HCT116 (cell line): Measurements from ENCODE around the gene FAM135A. TPM values are rescaled to one million over a fixed set of nuclear protein-coding genes. Genes with fewer than 3 reads are reported as not detected.
A peak's percentile ranks its signal among the peaks of the same experiment; 100 is the strongest.

Experiments used
- ATAC-seq: fragments of 200-7000 bp; cut with Tn5 transposase; 2 replicates; pipeline ENCODE4 v1.9.1; 2020; ENCODE audit warnings: mild to moderate bottlenecking, moderate library complexity
- BruUV-seq: library from RNA; stranded (reverse); fragments of 400-500 nt; replicated peaks from 2 replicates; lab custom pipeline; 2021; lab: Mats Ljungman, UMichigan
- CTCF ChIA-PET: fragments of 300-600 bp; sonication (Branson Sonifier 250); formaldehyde crosslinking; loops from one replicate; lab custom pipeline; 2021; ENCODE audit warnings: antibody characterized with exemption; lab: Charles Lee
- POLR2A ChIA-PET: fragments of 300-600, 350-600 bp; sonication (Branson Sonifier 250); formaldehyde crosslinking; loops from one replicate; lab custom pipeline; 2021; ENCODE audit warnings: antibody characterized with exemption; lab: Charles Lee
- RAD21 ChIA-PET, 2 experiments: fragments of 300-600 bp; sonication (Branson Sonifier 250); formaldehyde crosslinking; loops; one replicate each; lab custom pipeline; 2023; ENCODE audit warnings: low total read pairs in 2 of 2; ENCODE audit not compliant: uncharacterized antibody in 2 of 2, unreplicated experiment in 2 of 2, low non-redundant PET in 1 of 2; lab: Charles Lee
- DNase-seq: peaks from one replicate; pipeline ENCODE4 v3.0.0-alpha.2; 2010; ENCODE audit warnings: low read depth, low spot score
- H2AFZ ChIP-seq: fragments of 200-600 bp; shearing (Covaris generic), sonication (generic); 2 replicates; pipeline ENCODE4 v1.6.1; 2017; ENCODE audit warnings: low read depth, mixed run types, mixed read lengths, antibody characterized with exemption, low read length; ENCODE audit not compliant: poor library complexity, severe bottlenecking
- H3K27ac ChIP-seq: 2 replicates; pipeline ENCODE4 v1.5.1; 2012; ENCODE audit warnings: low read depth, low read length
- H3K27me3 ChIP-seq: fragments of 200-600 bp; sonication (generic); 2 replicates; pipeline ENCODE4 v1.6.1; 2016; ENCODE audit warnings: mixed run types, low read length, mixed read lengths; ENCODE audit not compliant: insufficient read depth
- H3K36me3 ChIP-seq, 2 experiments: fragments of 200-500 bp in 1 of 2; fragments of 200-600 bp in 1 of 2; sonication (Bioruptor generic) in 1 of 2; sonication (generic) in 1 of 2; 2 replicates each; pipeline versions ENCODE4 v1.5.1 to v1.6.1; 2014 to 2016; ENCODE audit warnings: low read length in 2 of 2, inconsistent platforms in 1 of 2, mixed read lengths in 1 of 2, mixed run types in 1 of 2; ENCODE audit not compliant: insufficient read depth in 2 of 2, control insufficient read depth in 1 of 2
- H3K4me1 ChIP-seq, 2 experiments: fragments of 200-600 bp in 1 of 2; sonication (generic) in 1 of 2; 2 replicates each; pipeline versions ENCODE4 v1.5.1 to v1.6.1; 2012 to 2017; ENCODE audit warnings: low read length in 2 of 2, inconsistent platforms in 1 of 2, mild to moderate bottlenecking in 1 of 2, mixed read lengths in 1 of 2, mixed run types in 1 of 2, moderate library complexity in 1 of 2; ENCODE audit not compliant: insufficient read depth in 2 of 2, control insufficient read depth in 1 of 2
- H3K4me2 ChIP-seq: fragments of 200-600 bp; sonication (generic); 2 replicates; pipeline ENCODE4 v1.6.1; 2017; ENCODE audit warnings: mixed run types, low read length, mixed read lengths
- H3K4me3 ChIP-seq, 2 experiments: fragments of 200-600 bp in 1 of 2; sonication (generic) in 1 of 2; replicated peaks in 1 of 2; 2 replicates each; pipeline ENCODE4 v1.5.1; 2011 to 2016; ENCODE audit warnings: low read length in 2 of 2, control low read depth in 1 of 2, low read depth in 1 of 2, mild to moderate bottlenecking in 1 of 2, mixed read lengths in 1 of 2, mixed run types in 1 of 2
- H3K79me2 ChIP-seq: fragments of 200-600 bp; sonication (generic); 2 replicates; pipeline ENCODE4 v1.6.1; 2017; ENCODE audit warnings: mild to moderate bottlenecking, mixed run types, low read length, moderate library complexity, mixed read lengths; ENCODE audit not compliant: insufficient read depth
- H3K9ac ChIP-seq: fragments of 200-600 bp; sonication (generic); 2 replicates; pipeline ENCODE4 v1.6.1; 2016; ENCODE audit warnings: low read length, mixed read lengths
- H3K9me2 ChIP-seq: fragments of 200-600 bp; sonication (generic), shearing (Covaris generic); 2 replicates; pipeline ENCODE4 v1.6.1; 2017; ENCODE audit warnings: mixed run types, mild to moderate bottlenecking, moderate library complexity; ENCODE audit not compliant: insufficient read depth
- H3K9me3 ChIP-seq, 2 experiments: fragments of 200-500 bp in 1 of 2; fragments of 200-600 bp in 1 of 2; sonication (Bioruptor generic) in 1 of 2; sonication (generic) in 1 of 2; 2 replicates each; pipeline ENCODE4 v1.6.1; 2014 to 2017; ENCODE audit warnings: low read length in 2 of 2, mixed read lengths in 2 of 2, inconsistent platforms in 1 of 2, low read depth in 1 of 2, mild to moderate bottlenecking in 1 of 2, mixed run types in 1 of 2, moderate library complexity in 1 of 2; ENCODE audit not compliant: control insufficient read depth in 1 of 2, insufficient read depth in 1 of 2
- H4K20me1 ChIP-seq: fragments of 200-600 bp; sonication (generic), shearing (Covaris generic); 2 replicates; pipeline ENCODE4 v1.6.1; 2017; ENCODE audit warnings: mixed run types, mild to moderate bottlenecking, moderate library complexity; ENCODE audit not compliant: insufficient read depth
- CEBPB ChIP-seq: IDR thresholded peaks from 2 replicates; pipeline ENCODE4 v1.6.1; 2012; ENCODE audit warnings: low read depth
- EGR1 ChIP-seq: IDR thresholded peaks from 2 replicates; pipeline ENCODE4 v1.6.1; 2012; ENCODE audit warnings: low read depth
- ELF1 ChIP-seq: IDR thresholded peaks from 2 replicates; pipeline ENCODE4 v1.6.1; 2012; ENCODE audit warnings: low read depth, borderline replicate concordance
- EZH2phosphoT487 ChIP-seq: fragments of 200-600 bp; IDR thresholded peaks from 2 replicates; pipeline ENCODE4 v1.6.1; 2018; ENCODE audit warnings: antibody characterized with exemption, borderline replicate concordance
- FOSL1 ChIP-seq: IDR thresholded peaks from 2 replicates; pipeline ENCODE4 v1.6.1; 2012; ENCODE audit warnings: low read depth
- JUND ChIP-seq: IDR thresholded peaks from 2 replicates; pipeline ENCODE4 v1.6.1; 2012
- POLR2A ChIP-seq: IDR thresholded peaks from 2 replicates; pipeline ENCODE4 v1.7.0; 2011; ENCODE audit warnings: borderline replicate concordance; ENCODE audit not compliant: insufficient read depth, insufficient read length; ENCODE audit errors: extremely low read depth
- POLR2AphosphoS5 ChIP-seq: IDR thresholded peaks from 2 replicates; pipeline ENCODE4 v1.6.1; 2011; ENCODE audit warnings: mild to moderate bottlenecking, low read depth, low read length, moderate library complexity
- RAD21 ChIP-seq: IDR thresholded peaks from 2 replicates; pipeline ENCODE4 v1.6.1; 2012; ENCODE audit warnings: low read depth, mild to moderate bottlenecking
- SIN3A ChIP-seq: IDR thresholded peaks from 2 replicates; pipeline ENCODE4 v1.6.1; 2012; ENCODE audit warnings: low read depth
- SP1 ChIP-seq: IDR thresholded peaks from 2 replicates; pipeline ENCODE4 v1.6.1; 2012; ENCODE audit warnings: low read depth
- YY1 ChIP-seq: IDR thresholded peaks from 2 replicates; pipeline ENCODE4 v1.6.1; 2011; ENCODE audit warnings: low read length, low read depth, moderate library complexity, mild to moderate bottlenecking; ENCODE audit not compliant: insufficient replicate concordance; ENCODE audit errors: extremely low read depth
- ZFX ChIP-seq: fragments of 450-650 bp; IDR thresholded peaks from 2 replicates; pipeline ENCODE4 v1.6.1; 2017
- ZNF274 ChIP-seq: fragments of 200-500 bp; sonication (Bioruptor generic); IDR thresholded peaks from 2 replicates; pipeline ENCODE4 v1.6.1; 2014; ENCODE audit warnings: mild to moderate bottlenecking, low read depth, low read length, inconsistent platforms
- intact Hi-C: fragments of 100-400 bp; cut with micrococcal nuclease; formaldehyde crosslinking; loops from 2 replicates; pipeline ENCODE4 v1.10.0; 2022
- total RNA-seq: library from RNA; stranded (reverse); gene quantifications from one replicate; pipeline ENCODE4 v1.2.1, GENCODE V29; 2021; ENCODE audit not compliant: unreplicated experiment
- TF ChIP-seq, protein P1 (sequence below), 3 experiments: fragments of 200-600 bp in 1 of 3; sonication (generic) in 1 of 3; IDR thresholded peaks in 2 of 3; conservative IDR thresholded peaks in 1 of 3; 2 replicates each; pipeline ENCODE4 v1.5.1; 2012 to 2017; ENCODE audit warnings: low read depth in 2 of 3, low read length in 2 of 3, antibody characterized with exemption in 1 of 3, borderline replicate concordance in 1 of 3, control low read depth in 1 of 3, mild to moderate bottlenecking in 1 of 3, mixed read lengths in 1 of 3, mixed run types in 1 of 3, moderate library complexity in 1 of 3; ENCODE audit not compliant: insufficient read depth in 1 of 3
- TF ChIP-seq, protein P2 (sequence below): IDR thresholded peaks from 2 replicates; pipeline ENCODE4 v1.6.1; 2011; ENCODE audit warnings: mild to moderate bottlenecking, low read length, moderate library complexity; ENCODE audit not compliant: insufficient replicate concordance; ENCODE audit errors: extremely low read depth
- TF ChIP-seq, protein P3 (sequence below): IDR thresholded peaks from 2 replicates; pipeline ENCODE4 v1.6.1; 2012; ENCODE audit warnings: low read depth

The FAM135A gene
- total RNA-seq, 1 experiment from 2014 or later, result 20.8 TPM

DNA sequence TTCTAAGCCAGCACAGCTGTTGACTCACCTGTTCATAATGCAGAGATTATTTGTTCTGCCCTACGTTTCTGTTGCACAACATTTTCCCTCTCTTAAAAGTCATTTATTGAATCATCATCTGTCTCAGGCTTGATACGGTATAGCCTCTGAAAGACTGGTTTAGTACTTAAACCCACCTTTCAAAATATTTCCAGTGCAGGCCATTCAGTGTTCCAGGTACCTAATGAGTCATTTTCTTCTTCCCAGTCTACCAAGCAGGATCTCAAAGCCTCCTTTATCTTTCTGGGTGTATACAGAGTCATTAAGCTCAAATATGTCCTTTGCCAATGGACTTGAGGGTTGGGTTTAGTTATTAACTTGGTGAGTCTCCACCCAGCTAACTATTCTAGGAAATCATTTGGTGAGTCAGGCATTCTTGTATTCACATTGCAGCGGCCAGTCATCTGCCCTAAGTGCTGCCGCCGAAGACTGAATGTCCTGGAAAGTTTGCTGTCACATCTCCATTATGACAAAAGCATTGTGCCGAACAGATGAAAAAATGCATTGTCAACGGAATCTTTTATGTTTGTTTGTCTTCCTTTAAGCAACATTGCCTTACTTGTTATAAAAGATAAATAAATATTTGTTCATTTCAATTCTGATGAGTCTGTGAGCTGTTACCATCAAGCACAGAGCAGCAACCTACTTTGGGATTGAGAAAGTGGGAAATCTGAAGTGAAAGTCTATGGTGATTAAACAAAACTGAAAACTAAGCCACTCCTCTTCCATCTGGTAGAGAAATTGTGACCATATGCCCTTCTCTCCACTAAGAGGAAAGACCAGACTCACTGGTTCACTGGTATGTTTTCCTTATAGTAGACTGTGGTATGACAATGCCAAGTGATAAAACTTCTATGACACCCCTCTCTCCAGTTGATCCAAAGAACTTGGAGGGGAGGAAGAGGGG is 14.3 kb upstream of the FAM135A start:
- ATAC-seq, result peak; percentile 92
- H3K36me3 ChIP-seq, result no peaks in the 10 kb centered on the region
- peak; percentile 97 for DNase-seq
- intact Hi-C loops, result loop anchor here (1.0 to 2.0 kb wide), 2 partner anchors 14 to 268 kb away; partner anchors contain the start of genes FAM135A and SMAP1
- H3K4me1 ChIP-seq, result peaks cover 33 to 56% of the 10 kb centered on the region in 2 experiments
- CTCF ChIA-PET, result interaction anchor here (0.7 to 2.5 kb wide), 5 partner anchors 14 to 178 kb away, joined by 3 to 14 read pairs (median 4); partner anchors contain the start of gene FAM135A
- peak overlapping the region; percentile 66 for H3K27ac ChIP-seq
- BruUV-seq, result TSS peak; percentile 89
- no peaks in the 10 kb centered on the region for H3K79me2 ChIP-seq
- no peaks in the 10 kb centered on the region for H4K20me1 ChIP-seq
- H3K27me3 ChIP-seq, result no peaks in the 10 kb centered on the region
- H3K9me2 ChIP-seq, result no peaks in the 10 kb centered on the region
- peak overlapping the region; percentile 49 for H3K9ac ChIP-seq
- POLR2A ChIA-PET, result interaction anchor here (0.8 to 2.6 kb wide), 3 partner anchors 9 to 14 kb away, joined by 3 to 23 read pairs (median 12); partner anchors contain the start of gene FAM135A
- H2AFZ ChIP-seq, result peak overlapping the region; percentile 96
- peak overlapping the region; percentile 20 to 40 for H3K4me3 ChIP-seq
- RAD21 ChIA-PET, result interaction anchor here in 1 of 2 experiments (1.0 kb wide), 1 partner anchor 14 kb away, joined by 3 read pairs; the partner anchor contains the start of gene FAM135A
- H3K4me2 ChIP-seq, result peak overlapping the region; percentile 74
- H3K9me3 ChIP-seq, result no peaks in the 10 kb centered on the region
- TF ChIP-seq CEBPB, result peak; percentile 98
- peak; percentile 94 for TF ChIP-seq FOSL1
- TF ChIP-seq ZNF274, result no peak
- no peak for TF ChIP-seq EZH2phosphoT487
- TF ChIP-seq, protein P1, sequence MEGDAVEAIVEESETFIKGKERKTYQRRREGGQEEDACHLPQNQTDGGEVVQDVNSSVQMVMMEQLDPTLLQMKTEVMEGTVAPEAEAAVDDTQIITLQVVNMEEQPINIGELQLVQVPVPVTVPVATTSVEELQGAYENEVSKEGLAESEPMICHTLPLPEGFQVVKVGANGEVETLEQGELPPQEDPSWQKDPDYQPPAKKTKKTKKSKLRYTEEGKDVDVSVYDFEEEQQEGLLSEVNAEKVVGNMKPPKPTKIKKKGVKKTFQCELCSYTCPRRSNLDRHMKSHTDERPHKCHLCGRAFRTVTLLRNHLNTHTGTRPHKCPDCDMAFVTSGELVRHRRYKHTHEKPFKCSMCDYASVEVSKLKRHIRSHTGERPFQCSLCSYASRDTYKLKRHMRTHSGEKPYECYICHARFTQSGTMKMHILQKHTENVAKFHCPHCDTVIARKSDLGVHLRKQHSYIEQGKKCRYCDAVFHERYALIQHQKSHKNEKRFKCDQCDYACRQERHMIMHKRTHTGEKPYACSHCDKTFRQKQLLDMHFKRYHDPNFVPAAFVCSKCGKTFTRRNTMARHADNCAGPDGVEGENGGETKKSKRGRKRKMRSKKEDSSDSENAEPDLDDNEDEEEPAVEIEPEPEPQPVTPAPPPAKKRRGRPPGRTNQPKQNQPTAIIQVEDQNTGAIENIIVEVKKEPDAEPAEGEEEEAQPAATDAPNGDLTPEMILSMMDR (IDR thresholded peaks at IDR 0.05 in 2 of 3, conservative IDR thresholded peaks at IDR 0.05 in 1 of 3; ENCODE audit: borderline replicate concordance in 1 of 3, insufficient read depth in 1 of 3, low read depth in 2 of 3, low read length in 2 of 3), result no peak
- TF ChIP-seq ELF1, result no peak
- peak; percentile 23; the same call in 1 of the 2 replicates for TF ChIP-seq RAD21
- peak; percentile 95 for TF ChIP-seq JUND
- TF ChIP-seq SP1, result peak; percentile 92
- TF ChIP-seq, protein P2, sequence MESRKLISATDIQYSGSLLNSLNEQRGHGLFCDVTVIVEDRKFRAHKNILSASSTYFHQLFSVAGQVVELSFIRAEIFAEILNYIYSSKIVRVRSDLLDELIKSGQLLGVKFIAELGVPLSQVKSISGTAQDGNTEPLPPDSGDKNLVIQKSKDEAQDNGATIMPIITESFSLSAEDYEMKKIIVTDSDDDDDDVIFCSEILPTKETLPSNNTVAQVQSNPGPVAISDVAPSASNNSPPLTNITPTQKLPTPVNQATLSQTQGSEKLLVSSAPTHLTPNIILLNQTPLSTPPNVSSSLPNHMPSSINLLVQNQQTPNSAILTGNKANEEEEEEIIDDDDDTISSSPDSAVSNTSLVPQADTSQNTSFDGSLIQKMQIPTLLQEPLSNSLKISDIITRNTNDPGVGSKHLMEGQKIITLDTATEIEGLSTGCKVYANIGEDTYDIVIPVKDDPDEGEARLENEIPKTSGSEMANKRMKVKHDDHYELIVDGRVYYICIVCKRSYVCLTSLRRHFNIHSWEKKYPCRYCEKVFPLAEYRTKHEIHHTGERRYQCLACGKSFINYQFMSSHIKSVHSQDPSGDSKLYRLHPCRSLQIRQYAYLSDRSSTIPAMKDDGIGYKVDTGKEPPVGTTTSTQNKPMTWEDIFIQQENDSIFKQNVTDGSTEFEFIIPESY, result no peak
- TF ChIP-seq, protein P3, sequence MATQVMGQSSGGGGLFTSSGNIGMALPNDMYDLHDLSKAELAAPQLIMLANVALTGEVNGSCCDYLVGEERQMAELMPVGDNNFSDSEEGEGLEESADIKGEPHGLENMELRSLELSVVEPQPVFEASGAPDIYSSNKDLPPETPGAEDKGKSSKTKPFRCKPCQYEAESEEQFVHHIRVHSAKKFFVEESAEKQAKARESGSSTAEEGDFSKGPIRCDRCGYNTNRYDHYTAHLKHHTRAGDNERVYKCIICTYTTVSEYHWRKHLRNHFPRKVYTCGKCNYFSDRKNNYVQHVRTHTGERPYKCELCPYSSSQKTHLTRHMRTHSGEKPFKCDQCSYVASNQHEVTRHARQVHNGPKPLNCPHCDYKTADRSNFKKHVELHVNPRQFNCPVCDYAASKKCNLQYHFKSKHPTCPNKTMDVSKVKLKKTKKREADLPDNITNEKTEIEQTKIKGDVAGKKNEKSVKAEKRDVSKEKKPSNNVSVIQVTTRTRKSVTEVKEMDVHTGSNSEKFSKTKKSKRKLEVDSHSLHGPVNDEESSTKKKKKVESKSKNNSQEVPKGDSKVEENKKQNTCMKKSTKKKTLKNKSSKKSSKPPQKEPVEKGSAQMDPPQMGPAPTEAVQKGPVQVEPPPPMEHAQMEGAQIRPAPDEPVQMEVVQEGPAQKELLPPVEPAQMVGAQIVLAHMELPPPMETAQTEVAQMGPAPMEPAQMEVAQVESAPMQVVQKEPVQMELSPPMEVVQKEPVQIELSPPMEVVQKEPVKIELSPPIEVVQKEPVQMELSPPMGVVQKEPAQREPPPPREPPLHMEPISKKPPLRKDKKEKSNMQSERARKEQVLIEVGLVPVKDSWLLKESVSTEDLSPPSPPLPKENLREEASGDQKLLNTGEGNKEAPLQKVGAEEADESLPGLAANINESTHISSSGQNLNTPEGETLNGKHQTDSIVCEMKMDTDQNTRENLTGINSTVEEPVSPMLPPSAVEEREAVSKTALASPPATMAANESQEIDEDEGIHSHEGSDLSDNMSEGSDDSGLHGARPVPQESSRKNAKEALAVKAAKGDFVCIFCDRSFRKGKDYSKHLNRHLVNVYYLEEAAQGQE, result no peak
- no peak for TF ChIP-seq ZFX
- 0 out of 2 replicates have a peak, but pooled peaks have one; percentile 41 for TF ChIP-seq POLR2AphosphoS5
- peak; percentile 27 for TF ChIP-seq EGR1
- no peak for TF ChIP-seq POLR2A
- TF ChIP-seq SIN3A, result peak; percentile 77; the same call in 1 of the 2 replicates
- TF ChIP-seq YY1, result no peak
